ENCODE data around the gene TFG.

GRCh38 chr3:100726706-100727105 lies 17.4 kb downstream of the TFG start:
- TF ChIP-seq CTCF (IDR thresholded peaks at IDR 0.05): no peak
- TF ChIP-seq POLR2A (IDR thresholded peaks at IDR 0.05): no peak

All from thyroid gland (tissue), 4 donors.